MCF 10A (cell line): ENCODE data around the gene LMX1B. TPM values are rescaled to one million over a fixed set of nuclear protein-coding genes. Genes with fewer than 3 reads are reported as not detected.

Experiments
- BruUV-seq: library from RNA; stranded (reverse); fragments of 400-500 nt; replicated peaks from 2 replicates; lab custom pipeline; 2021; lab: Mats Ljungman, UMichigan
- CTCF ChIA-PET: fragments of 300-600 bp; sonication (Branson Sonifier 250); formaldehyde crosslinking; extraction: SDS; loops from one replicate; lab custom pipeline; 2021; ENCODE audit warnings: antibody characterized with exemption, inconsistent platforms; lab: Yijun Ruan, JAX
- POLR2A ChIA-PET: fragments of 300-600, 350-650 bp; sonication (Branson Sonifier 250); formaldehyde crosslinking; extraction: SDS; loops from one replicate; lab custom pipeline; 2020; ENCODE audit warnings: antibody characterized with exemption, inconsistent platforms; lab: Yijun Ruan, JAX
- DNase-seq: peaks from one replicate; pipeline ENCODE4 v3.0.0-alpha.2; 2018; ENCODE audit not compliant: unreplicated experiment
- H3K27ac Mint-ChIP-seq: one replicate; pipeline ENCODE4 v1.8.0; 2022; ENCODE audit warnings: mild to moderate bottlenecking, low read depth, mixed read lengths; ENCODE audit not compliant: unreplicated experiment
- H3K27me3 Mint-ChIP-seq: one replicate; pipeline ENCODE4 v1.8.0; 2022; ENCODE audit warnings: mixed read lengths; ENCODE audit not compliant: insufficient read depth, unreplicated experiment
- H3K36me3 Mint-ChIP-seq: one replicate; pipeline ENCODE4 v1.8.0; 2022; ENCODE audit warnings: mild to moderate bottlenecking, moderate library complexity, mixed read lengths; ENCODE audit not compliant: insufficient read depth, unreplicated experiment
- H3K4me1 Mint-ChIP-seq: one replicate; pipeline ENCODE4 v1.8.0; 2022; ENCODE audit warnings: mixed read lengths; ENCODE audit not compliant: insufficient read depth, unreplicated experiment
- H3K4me3 Mint-ChIP-seq: one replicate; pipeline ENCODE4 v1.8.0; 2022; ENCODE audit warnings: mild to moderate bottlenecking, moderate library complexity, mixed read lengths; ENCODE audit not compliant: unreplicated experiment
- H3K9me3 Mint-ChIP-seq: one replicate; pipeline ENCODE4 v1.8.0; 2022; ENCODE audit warnings: mixed read lengths; ENCODE audit not compliant: unreplicated experiment
- CTCF ChIP-seq: fragments of 200-600 bp; IDR thresholded peaks from one replicate; pipeline ENCODE4 v1.8.0; 2022; ENCODE audit warnings: antibody characterized with exemption, mild to moderate bottlenecking; ENCODE audit not compliant: unreplicated experiment
- intact Hi-C: fragments of 100-400 bp; cut with micrococcal nuclease; formaldehyde crosslinking; loops from 2 replicates; pipeline ENCODE4 v1.14.1; 2022
- total RNA-seq: library from RNA; stranded (reverse); gene quantifications from 2 replicates; pipeline ENCODE4 v1.2.3, GENCODE V29; 2022

The LMX1B gene
- total RNA-seq, 1 experiment from 2014 or later: 3.4 TPM

GRCh38 chr9:126674365-126675146 lies 60.8 kb downstream of the LMX1B start:
- intact Hi-C loops: no loop called here
- Mint-ChIP-seq H3K4me1 (no peaks in the 10 kb centered on the region), H3K9me3 (no peaks in the 10 kb centered on the region), H3K27ac (no peak overlapping the region), H3K27me3 (no peaks in the 10 kb centered on the region), H3K36me3 (no peaks in the 10 kb centered on the region), H3K4me3 (no peak overlapping the region)
- TF ChIP-seq CTCF: no peak
- CTCF ChIA-PET: interaction anchor here (1.1 kb wide), 1 partner anchor 15 kb away, joined by 4 read pairs; no protein-coding TSS in a partner anchor
- no TSS peak for BruUV-seq
- POLR2A ChIA-PET: interaction anchor here (0.7 kb wide), 1 partner anchor 1141 kb away, joined by 3 read pairs; no protein-coding TSS in a partner anchor
- DNase-seq: no peak

- TF ChIP-seq CTCF: no peak
- CTCF ChIA-PET: no interaction called here
- H3K4me1 Mint-ChIP-seq: no peaks in the 10 kb centered on the region
- no peaks in the 10 kb centered on the region for H3K36me3 Mint-ChIP-seq
- no peak overlapping the region for H3K27ac Mint-ChIP-seq
- no peak overlapping the region for H3K4me3 Mint-ChIP-seq
- no peaks in the 10 kb centered on the region for H3K9me3 Mint-ChIP-seq
- DNase-seq: no peak
- BruUV-seq: no TSS peak
- POLR2A ChIA-PET: interaction anchor here (0.7 kb wide), 1 partner anchor 1142 kb away, joined by 3 read pairs; no protein-coding TSS in a partner anchor
- no peaks in the 10 kb centered on the region for H3K27me3 Mint-ChIP-seq
- intact Hi-C loops: no loop called here
Measured at GRCh38 chr9:126675147-126675467, 61.4 kb downstream of the LMX1B start.

GRCh38 chr9:126676102-126676684 lies 62.5 kb downstream of the LMX1B start:
- H3K36me3 Mint-ChIP-seq: no peaks in the 10 kb centered on the region
- intact Hi-C loops: no loop called here
- CTCF ChIA-PET: interaction anchor here (0.6 to 1.0 kb wide), 2 partner anchors 14 kb away, joined by 3 to 7 read pairs; no protein-coding TSS in a partner anchor
- H3K4me3 Mint-ChIP-seq: no peak overlapping the region
- H3K27ac Mint-ChIP-seq: no peak overlapping the region
- BruUV-seq: no TSS peak
- no peaks in the 10 kb centered on the region for H3K9me3 Mint-ChIP-seq
- no peak for DNase-seq
- no peak for TF ChIP-seq CTCF
- H3K4me1 Mint-ChIP-seq: no peaks in the 10 kb centered on the region
- POLR2A ChIA-PET: no interaction called here
- no peaks in the 10 kb centered on the region for H3K27me3 Mint-ChIP-seq

- H3K36me3 Mint-ChIP-seq: no peaks in the 10 kb centered on the region
- DNase-seq: no peak
- H3K27me3 Mint-ChIP-seq: no peaks in the 10 kb centered on the region
- ChIA-PET POLR2A (no interaction called here), CTCF (interaction anchor here (0.7 to 1.0 kb wide), 2 partner anchors 13 to 176 kb away, joined by 3 read pairs; no protein-coding TSS in a partner anchor)
- TF ChIP-seq CTCF: no peak
- H3K9me3 Mint-ChIP-seq: no peaks in the 10 kb centered on the region
- intact Hi-C loops: no loop called here
- no peaks in the 10 kb centered on the region for H3K4me1 Mint-ChIP-seq
- H3K27ac Mint-ChIP-seq: no peak overlapping the region
- BruUV-seq: no TSS peak
- no peak overlapping the region for H3K4me3 Mint-ChIP-seq
Measured at GRCh38 chr9:126676685-126677143, 63.0 kb downstream of the LMX1B start.
